Measurements from ENCODE around the gene LRR1.

Gene LRR1

GRCh38 chr14:49659526-49660455 lies 61.1 kb downstream of the LRR1 start:
- H3K4me3 ChIP-seq (replicated peaks; ENCODE audit: insufficient read depth, low read length): no peak overlapping the region
- H3K27ac ChIP-seq (replicated peaks): no peak overlapping the region
- no peaks in the 10 kb centered on the region for H3K27me3 ChIP-seq (ENCODE audit: insufficient read depth, poor library complexity, severe bottlenecking)
- TF ChIP-seq GABPA (IDR thresholded peaks at IDR 0.05; ENCODE audit: low read depth): no peak
- no peak for TF ChIP-seq SPI1 (IDR thresholded peaks at IDR 0.05; ENCODE audit: borderline replicate concordance, low read depth)
- TF ChIP-seq POLR2AphosphoS5 (IDR thresholded peaks at IDR 0.05; ENCODE audit: low read depth): no peak
- TF ChIP-seq, protein P1, sequence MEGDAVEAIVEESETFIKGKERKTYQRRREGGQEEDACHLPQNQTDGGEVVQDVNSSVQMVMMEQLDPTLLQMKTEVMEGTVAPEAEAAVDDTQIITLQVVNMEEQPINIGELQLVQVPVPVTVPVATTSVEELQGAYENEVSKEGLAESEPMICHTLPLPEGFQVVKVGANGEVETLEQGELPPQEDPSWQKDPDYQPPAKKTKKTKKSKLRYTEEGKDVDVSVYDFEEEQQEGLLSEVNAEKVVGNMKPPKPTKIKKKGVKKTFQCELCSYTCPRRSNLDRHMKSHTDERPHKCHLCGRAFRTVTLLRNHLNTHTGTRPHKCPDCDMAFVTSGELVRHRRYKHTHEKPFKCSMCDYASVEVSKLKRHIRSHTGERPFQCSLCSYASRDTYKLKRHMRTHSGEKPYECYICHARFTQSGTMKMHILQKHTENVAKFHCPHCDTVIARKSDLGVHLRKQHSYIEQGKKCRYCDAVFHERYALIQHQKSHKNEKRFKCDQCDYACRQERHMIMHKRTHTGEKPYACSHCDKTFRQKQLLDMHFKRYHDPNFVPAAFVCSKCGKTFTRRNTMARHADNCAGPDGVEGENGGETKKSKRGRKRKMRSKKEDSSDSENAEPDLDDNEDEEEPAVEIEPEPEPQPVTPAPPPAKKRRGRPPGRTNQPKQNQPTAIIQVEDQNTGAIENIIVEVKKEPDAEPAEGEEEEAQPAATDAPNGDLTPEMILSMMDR (IDR thresholded peaks at IDR 0.05; ENCODE audit: insufficient read depth, low read length): no peak
- no peak for TF ChIP-seq REST (IDR thresholded peaks at IDR 0.05; ENCODE audit: insufficient replicate concordance, low read depth)
- no peak for DNase-seq (ENCODE audit: low read depth in 1 of 2, low spot score in 1 of 2)

Measured in HL-60 (cell line).